ENCODE data around the gene EXOC2. TPM values are rescaled to one million over a fixed set of nuclear protein-coding genes. Genes with fewer than 3 reads are reported as not detected.

EXOC2 gene
- total and polyA plus RNA-seq, 10 of the 15 experiments (the other 5 are each of a cell fraction or from before 2014, with no cell fraction given) = 8.7 to 32.8 (median 20.7) TPM

- intact Hi-C loops (cut with micrococcal nuclease; ENCODE audit: unreplicated experiment) (no loop called here), in situ Hi-C loops (cut with MboI) (no loop called here)
- CTCF ChIA-PET = no interaction called here
- Histone ChIP-seq H3K9me3 (replicated peaks; ENCODE audit: control insufficient read depth, insufficient read depth, low read length) (no peaks in the 10 kb centered on the region; the same call in 2 of the 3 replicates), H3K9ac (ENCODE audit: control insufficient read depth, insufficient read depth, low read length) (no peak overlapping the region), H3K79me2 (ENCODE audit: control insufficient read depth, insufficient read depth, low read length) (no peaks in the 10 kb centered on the region), H2AFZ (ENCODE audit: control insufficient read depth, low read depth, low read length) (no peak overlapping the region), H4K20me1 (ENCODE audit: control insufficient read depth, insufficient read depth) (no peaks in the 10 kb centered on the region), H3K4me1 (ENCODE audit: control insufficient read depth, insufficient read depth, low read length) (peaks cover 5% of the 10 kb centered on the region; the same call in 1 of the 2 replicates), H3K4me3 (no peak overlapping the region), H3K27me3 (replicated peaks in 1 of 2; ENCODE audit: control insufficient read depth in 2 of 2, insufficient read depth in 2 of 2, low read length in 1 of 2) (0 out of 4 replicates have a peak, but pooled peaks cover 0 to 5% of the 10 kb centered on the region in 2 experiments), H3K4me2 (ENCODE audit: control insufficient read depth, insufficient read depth) (no peak overlapping the region), H3K36me3 (ENCODE audit: control insufficient read depth in 2 of 2, insufficient read depth in 2 of 2, low read length in 1 of 2) (no peaks in the 10 kb centered on the region), H3K27ac (ENCODE audit: control insufficient read depth, insufficient read depth) (no peak overlapping the region)
- 34% methylated on average over 9 of the region's 9 CpGs for WGBS (ENCODE audit: insufficient coverage, insufficient replicate concordance, low lambda C conversion rate, missing lambda C conversion rate)
- no peak for FAIRE-seq
- RAD21 ChIA-PET (ENCODE audit: unreplicated experiment) = no interaction called here
- BruUV-seq (replicated peaks) = no TSS peak
- ATAC-seq = no peak
- no peak for DNase-seq (ENCODE audit: low read depth, low spot score)
- SMC1A ChIA-PET (ENCODE audit: uncharacterized antibody, unreplicated experiment) = no interaction called here
- TF ChIP-seq EZH2 (IDR thresholded peaks at IDR 0.05; ENCODE audit: borderline replicate concordance, control insufficient read depth, low read depth, low read length) (no peak), BCL3 (IDR thresholded peaks at IDR 0.05; ENCODE audit: borderline replicate concordance, insufficient read depth, low read depth, low read length, poor library complexity, severe bottlenecking) (no peak), CEBPZ (IDR thresholded peaks at IDR 0.05; ENCODE audit: low read depth, low read length) (no peak), CBX3 (IDR thresholded peaks at IDR 0.05; ENCODE audit: borderline replicate concordance, low read depth) (no peak), RAD21 (IDR thresholded peaks at IDR 0.05; ENCODE audit: insufficient read depth, low read depth, low read length) (no peak), TCF3 (IDR thresholded peaks at IDR 0.05; ENCODE audit: borderline replicate concordance, insufficient read depth, low read depth, low read length) (no peak), NFYB (IDR thresholded peaks at IDR 0.05; ENCODE audit: insufficient read depth, low read depth, low read length) (no peak), POLR2A (IDR thresholded peaks at IDR 0.05; ENCODE audit: low read depth, low read length) (no peak), NFXL1 (IDR thresholded peaks at IDR 0.05; ENCODE audit: borderline replicate concordance) (no peak), MYC (IDR thresholded peaks at IDR 0.05; ENCODE audit: insufficient read depth, insufficient read length, insufficient replicate concordance, low read length, severe bottlenecking) (no peak), FOXK2 (IDR thresholded peaks at IDR 0.05) (no peak)
- POLR2A ChIA-PET = no interaction called here
Measured at GRCh38 chr6:452301-453067, 240.5 kb downstream of the EXOC2 start.
